Chondrocyte (in vitro differentiated cells): ENCODE measurements around the gene REEP1. TPM values are rescaled to one million over a fixed set of nuclear protein-coding genes. Genes with fewer than 3 reads are reported as not detected.
A peak's percentile ranks its signal among the peaks of the same experiment; 100 is the strongest.

Experiments used
- DNase-seq: peaks from one replicate; pipeline ENCODE4 v3.0.0; 2021; ENCODE audit warnings: mixed read lengths, low spot score
- H3K27ac Mint-ChIP-seq: one replicate; pipeline ENCODE4 v1.8.0; 2021; ENCODE audit warnings: mild to moderate bottlenecking, moderate library complexity, mixed read lengths; ENCODE audit not compliant: unreplicated experiment
- H3K27me3 Mint-ChIP-seq: 2 replicates; pipeline ENCODE4 v1.8.0; 2021; ENCODE audit warnings: low read depth, mixed read lengths
- H3K36me3 Mint-ChIP-seq: 2 replicates; pipeline ENCODE4 v1.8.0; 2021; ENCODE audit warnings: low read depth, mixed read lengths
- H3K4me1 Mint-ChIP-seq: 2 replicates; pipeline ENCODE4 v1.8.0; 2021; ENCODE audit warnings: low read depth, mild to moderate bottlenecking, mixed read lengths
- H3K4me3 Mint-ChIP-seq: one replicate; pipeline ENCODE4 v1.8.0; 2021; ENCODE audit warnings: mild to moderate bottlenecking, moderate library complexity, mixed read lengths; ENCODE audit not compliant: unreplicated experiment
- H3K9me3 Mint-ChIP-seq: 2 replicates; pipeline ENCODE4 v1.8.0; 2021; ENCODE audit warnings: low read depth, mixed read lengths
- CTCF ChIP-seq: fragments of 200-600 bp; sonication (generic); IDR thresholded peaks from 2 replicates; pipeline ENCODE4 v1.5.0; 2021; ENCODE audit warnings: antibody characterized with exemption, mild to moderate bottlenecking, moderate library complexity
- total RNA-seq: library from RNA; stranded (reverse); gene quantifications from 3 replicates; pipeline ENCODE4 v1.2.1, GENCODE V29; 2021

REEP1 gene
- total RNA-seq, 1 donor from 2014 or later: 2.4 TPM

DNA sequence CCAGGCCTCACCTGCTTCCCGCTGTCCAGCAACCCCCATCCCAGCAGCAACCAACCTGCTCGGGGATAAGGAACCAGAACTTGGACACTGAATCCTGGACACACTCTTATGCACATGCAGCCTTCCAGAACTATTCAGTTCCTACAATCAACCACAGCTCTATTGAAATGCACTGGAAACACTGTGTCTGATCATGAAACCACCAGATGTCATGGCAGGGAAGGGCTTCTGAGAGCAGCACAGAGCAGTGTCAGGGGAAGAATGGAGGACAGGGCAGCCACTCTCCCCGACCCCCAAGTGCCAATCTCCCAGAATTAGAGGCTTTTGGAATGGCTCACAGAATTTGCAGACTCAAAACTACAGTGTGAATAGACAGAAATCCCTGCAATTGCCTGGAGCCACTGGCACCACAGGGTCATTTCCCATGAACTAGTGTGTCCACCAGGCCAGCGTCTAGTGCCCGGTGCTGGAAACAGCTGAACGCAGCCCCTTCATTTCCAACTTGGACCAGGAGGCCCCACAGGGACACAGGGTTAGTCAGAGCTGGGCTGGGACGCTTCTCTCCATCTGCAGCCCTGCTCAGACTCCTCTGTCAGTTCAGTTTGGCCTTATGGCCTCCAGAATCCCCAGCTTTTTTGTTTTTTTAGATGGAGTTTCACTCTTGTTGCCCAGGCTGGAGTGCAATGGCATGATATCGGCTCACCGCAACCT, 112.6 kb downstream of the REEP1 start:
- no peaks in the 10 kb centered on the region for H3K9me3 Mint-ChIP-seq
- H3K4me1 Mint-ChIP-seq: peaks cover 15% of the 10 kb centered on the region
- TF ChIP-seq CTCF: no peak
- H3K4me3 Mint-ChIP-seq: no peak overlapping the region
- no peaks in the 10 kb centered on the region for H3K36me3 Mint-ChIP-seq
- H3K27me3 Mint-ChIP-seq: no peaks in the 10 kb centered on the region
- DNase-seq: no peak
- no peak overlapping the region for H3K27ac Mint-ChIP-seq

- H3K27ac Mint-ChIP-seq: no peak overlapping the region
- H3K4me3 Mint-ChIP-seq: no peak overlapping the region
- peaks cover 15% of the 10 kb centered on the region for H3K4me1 Mint-ChIP-seq
- H3K9me3 Mint-ChIP-seq: no peaks in the 10 kb centered on the region
- no peaks in the 10 kb centered on the region for H3K36me3 Mint-ChIP-seq
- no peaks in the 10 kb centered on the region for H3K27me3 Mint-ChIP-seq
- no peak for TF ChIP-seq CTCF
- no peak for DNase-seq
Observed at GRCh38 chr2:86223927-86224560, 113.4 kb downstream of the REEP1 start.

- no peaks in the 10 kb centered on the region for H3K36me3 Mint-ChIP-seq
- DNase-seq: no peak
- no peaks in the 10 kb centered on the region for H3K9me3 Mint-ChIP-seq
- no peaks in the 10 kb centered on the region for H3K27me3 Mint-ChIP-seq
- no peak for TF ChIP-seq CTCF
- H3K27ac Mint-ChIP-seq: no peak overlapping the region
- peaks cover 15% of the 10 kb centered on the region for H3K4me1 Mint-ChIP-seq
- H3K4me3 Mint-ChIP-seq: no peak overlapping the region
Observed at GRCh38 chr2:86223140-86223926, 114.1 kb downstream of the REEP1 start.

DNA sequence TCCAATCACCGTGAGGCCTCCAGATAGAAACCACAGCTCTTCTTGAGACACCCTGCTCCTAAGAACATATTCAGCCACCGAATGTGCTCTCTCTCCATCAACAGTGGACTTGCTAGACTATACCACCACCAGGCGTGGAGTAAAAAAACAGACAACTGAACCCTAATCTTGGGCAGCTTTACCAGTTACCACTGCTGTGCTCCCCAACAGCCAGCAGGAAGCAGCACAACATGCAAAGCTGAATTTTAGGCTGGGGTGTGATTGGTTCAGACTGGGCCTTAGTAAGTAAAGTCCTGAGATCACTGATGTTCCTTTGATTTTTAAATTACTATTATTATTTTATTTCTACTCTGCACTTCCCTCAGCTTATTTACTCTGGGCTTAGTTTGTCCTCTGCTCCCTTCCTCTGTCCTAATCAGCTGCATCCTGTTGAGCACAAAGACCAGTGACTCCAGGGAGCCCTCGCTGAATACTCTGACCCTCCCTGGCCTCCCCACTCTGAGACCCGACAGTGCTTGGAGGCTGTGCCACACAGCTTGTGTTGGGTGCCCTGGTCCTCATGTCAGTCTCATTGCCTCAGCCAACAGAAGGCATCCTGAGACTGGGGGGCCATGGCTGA, 116.3 kb downstream of the REEP1 start:
- no peaks in the 10 kb centered on the region for H3K36me3 Mint-ChIP-seq
- no peaks in the 10 kb centered on the region for H3K9me3 Mint-ChIP-seq
- no peaks in the 10 kb centered on the region for H3K27me3 Mint-ChIP-seq
- H3K4me3 Mint-ChIP-seq: no peak overlapping the region
- no peak overlapping the region for H3K27ac Mint-ChIP-seq
- TF ChIP-seq CTCF: peak; percentile 97
- peaks cover 27% of the 10 kb centered on the region for H3K4me1 Mint-ChIP-seq
- DNase-seq: no peak

- Mint-ChIP-seq H3K4me1 (peaks cover 27% of the 10 kb centered on the region), H3K36me3 (no peaks in the 10 kb centered on the region), H3K27me3 (no peaks in the 10 kb centered on the region), H3K9me3 (no peaks in the 10 kb centered on the region), H3K4me3 (no peak overlapping the region), H3K27ac (no peak overlapping the region)
- TF ChIP-seq CTCF: no peak
- DNase-seq: no peak
Observed at GRCh38 chr2:86219896-86220295, 117.5 kb downstream of the REEP1 start.
